Esophagus muscularis mucosa (tissue), 3 donors: ENCODE measurements around the gene MAP2.

Source experiments
- CTCF ChIP-seq, 3 experiments: fragments of 200-600 bp in 2 of 3; fragments of 450-650 bp in 1 of 3; sonication (generic) in 2 of 3; IDR thresholded peaks; one replicate each; pipeline ENCODE4 v1.5.1; 2017 to 2019; ENCODE audit warnings: antibody characterized with exemption in 3 of 3, mild to moderate bottlenecking in 2 of 3, moderate library complexity in 1 of 3
- POLR2A ChIP-seq: fragments of 450-650 bp; IDR thresholded peaks from one replicate; pipeline ENCODE4 v1.6.1; 2017; ENCODE audit warnings: antibody characterized with exemption, moderate library complexity, mild to moderate bottlenecking, low read depth

GRCh38 chr2:209517436-209517835 lies 93.6 kb downstream of the MAP2 start:
- TF ChIP-seq CTCF (IDR thresholded peaks at IDR 0.05) (no peak), POLR2A (no peak)
